ENCODE data around the gene GOSR1.
"Not testable (repeated sequence)": the region's sequence is repeated elsewhere in the genome, so short reads cannot be mapped to it uniquely, and the experiment has no call there.

DNA sequence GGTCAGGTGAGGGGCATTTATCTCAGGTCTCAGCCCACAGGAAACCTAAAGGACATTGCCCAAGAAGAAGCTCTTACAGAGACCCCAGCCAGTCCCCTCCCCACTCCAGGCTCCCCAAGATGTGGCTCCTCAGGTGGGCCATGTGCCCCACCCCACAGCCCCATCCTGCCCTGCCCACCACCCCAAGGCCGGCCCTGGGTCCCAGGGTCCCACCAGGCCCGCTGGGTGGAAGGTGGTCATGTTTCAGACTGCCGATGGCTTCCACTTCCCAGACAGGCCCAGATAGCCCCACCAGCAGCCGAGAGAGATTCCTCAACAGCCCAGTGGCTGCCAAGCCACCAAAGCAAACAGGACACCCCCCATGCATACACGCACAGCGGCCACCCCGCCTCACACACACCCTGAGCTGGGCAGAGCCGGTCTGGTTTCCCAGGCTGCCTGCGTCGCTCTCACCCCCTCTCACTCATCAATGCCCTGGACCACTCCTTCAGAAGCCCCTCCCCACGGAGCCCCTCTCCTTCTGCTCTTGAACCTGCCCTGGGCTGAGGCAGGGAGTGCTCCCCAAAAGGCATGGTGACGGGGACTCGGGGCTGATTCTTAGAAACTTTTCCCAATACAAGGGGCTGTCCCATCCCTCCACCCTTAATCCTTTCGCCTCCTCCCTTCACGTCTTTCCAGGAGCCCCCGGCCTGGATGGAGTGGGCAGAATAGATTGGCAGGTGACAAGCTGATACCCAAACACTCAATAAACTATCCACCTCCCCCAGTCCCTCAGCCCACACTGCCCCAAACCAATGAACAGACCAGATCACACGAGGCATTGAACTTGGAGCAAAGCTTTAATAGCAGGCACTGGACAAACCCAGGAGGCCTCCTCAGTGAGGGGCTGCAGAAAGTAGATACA is 95.7 kb downstream of the GOSR1 start:
- TF ChIP-seq, protein P1, sequence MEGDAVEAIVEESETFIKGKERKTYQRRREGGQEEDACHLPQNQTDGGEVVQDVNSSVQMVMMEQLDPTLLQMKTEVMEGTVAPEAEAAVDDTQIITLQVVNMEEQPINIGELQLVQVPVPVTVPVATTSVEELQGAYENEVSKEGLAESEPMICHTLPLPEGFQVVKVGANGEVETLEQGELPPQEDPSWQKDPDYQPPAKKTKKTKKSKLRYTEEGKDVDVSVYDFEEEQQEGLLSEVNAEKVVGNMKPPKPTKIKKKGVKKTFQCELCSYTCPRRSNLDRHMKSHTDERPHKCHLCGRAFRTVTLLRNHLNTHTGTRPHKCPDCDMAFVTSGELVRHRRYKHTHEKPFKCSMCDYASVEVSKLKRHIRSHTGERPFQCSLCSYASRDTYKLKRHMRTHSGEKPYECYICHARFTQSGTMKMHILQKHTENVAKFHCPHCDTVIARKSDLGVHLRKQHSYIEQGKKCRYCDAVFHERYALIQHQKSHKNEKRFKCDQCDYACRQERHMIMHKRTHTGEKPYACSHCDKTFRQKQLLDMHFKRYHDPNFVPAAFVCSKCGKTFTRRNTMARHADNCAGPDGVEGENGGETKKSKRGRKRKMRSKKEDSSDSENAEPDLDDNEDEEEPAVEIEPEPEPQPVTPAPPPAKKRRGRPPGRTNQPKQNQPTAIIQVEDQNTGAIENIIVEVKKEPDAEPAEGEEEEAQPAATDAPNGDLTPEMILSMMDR (IDR thresholded peaks at IDR 0.05) = not testable (repeated sequence)
- not testable (repeated sequence) for TF ChIP-seq POLR2A (IDR thresholded peaks at IDR 0.05)
